ENCODE measurements around the gene THSD8.
"Not testable (repeated sequence)": the region's sequence is repeated elsewhere in the genome, so short reads cannot be mapped to it uniquely, and the experiment has no call there.

Gene THSD8

DNA sequence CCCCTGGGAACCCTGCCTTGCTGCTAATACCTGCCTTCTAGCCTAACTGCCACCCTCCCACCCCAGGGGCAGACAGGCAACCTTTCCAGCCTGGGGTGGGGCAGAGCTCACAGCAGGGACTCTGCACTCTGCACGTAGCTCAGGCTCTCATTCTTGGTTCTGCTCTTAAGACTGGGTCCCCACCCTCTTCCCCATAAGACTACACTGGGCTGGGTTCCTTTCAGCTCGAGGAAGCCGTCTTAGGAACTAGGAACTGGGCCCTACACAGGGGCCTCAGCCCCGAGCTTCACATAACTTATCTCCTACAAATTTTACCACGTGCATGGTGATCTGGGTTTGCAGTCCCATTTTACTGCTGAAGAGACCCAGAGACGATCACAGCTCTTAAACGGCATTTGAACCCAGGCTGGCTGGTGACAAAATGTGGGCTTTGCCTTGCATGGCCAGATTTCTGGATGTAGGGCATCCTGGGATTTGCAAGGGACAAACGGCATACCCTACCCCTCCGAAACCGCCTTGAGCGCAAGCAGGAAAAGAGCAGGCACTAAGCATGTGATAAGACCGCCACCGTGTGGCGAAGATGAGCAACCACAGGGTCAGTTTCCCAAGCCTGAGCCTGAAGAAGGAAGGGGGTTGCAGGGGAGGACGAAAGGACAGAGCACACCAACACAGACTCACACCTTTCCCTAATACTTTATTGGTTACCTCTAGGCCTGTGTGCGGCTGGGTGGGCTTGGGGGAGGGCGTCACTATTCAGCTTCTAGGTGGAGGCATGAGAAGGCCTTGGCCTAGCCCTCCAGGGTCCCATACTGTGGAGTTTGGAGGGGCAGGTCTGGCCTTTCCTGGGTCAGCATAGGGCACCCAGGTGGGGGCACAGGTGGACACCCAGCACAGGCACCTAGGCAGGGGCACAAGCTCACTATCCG, 5.5 kb upstream of the THSD8 start:
- TF ChIP-seq, protein P1, sequence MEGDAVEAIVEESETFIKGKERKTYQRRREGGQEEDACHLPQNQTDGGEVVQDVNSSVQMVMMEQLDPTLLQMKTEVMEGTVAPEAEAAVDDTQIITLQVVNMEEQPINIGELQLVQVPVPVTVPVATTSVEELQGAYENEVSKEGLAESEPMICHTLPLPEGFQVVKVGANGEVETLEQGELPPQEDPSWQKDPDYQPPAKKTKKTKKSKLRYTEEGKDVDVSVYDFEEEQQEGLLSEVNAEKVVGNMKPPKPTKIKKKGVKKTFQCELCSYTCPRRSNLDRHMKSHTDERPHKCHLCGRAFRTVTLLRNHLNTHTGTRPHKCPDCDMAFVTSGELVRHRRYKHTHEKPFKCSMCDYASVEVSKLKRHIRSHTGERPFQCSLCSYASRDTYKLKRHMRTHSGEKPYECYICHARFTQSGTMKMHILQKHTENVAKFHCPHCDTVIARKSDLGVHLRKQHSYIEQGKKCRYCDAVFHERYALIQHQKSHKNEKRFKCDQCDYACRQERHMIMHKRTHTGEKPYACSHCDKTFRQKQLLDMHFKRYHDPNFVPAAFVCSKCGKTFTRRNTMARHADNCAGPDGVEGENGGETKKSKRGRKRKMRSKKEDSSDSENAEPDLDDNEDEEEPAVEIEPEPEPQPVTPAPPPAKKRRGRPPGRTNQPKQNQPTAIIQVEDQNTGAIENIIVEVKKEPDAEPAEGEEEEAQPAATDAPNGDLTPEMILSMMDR (IDR thresholded peaks at IDR 0.05; ENCODE audit: low read depth, low read length), result peak; percentile 91
- peak; percentile 88 for DNase-seq (ENCODE audit: low read depth in 2 of 2)
- H3K4me3 ChIP-seq (replicated peaks in 1 of 2; ENCODE audit: low read depth in 2 of 2, low read length in 2 of 2), result no peak overlapping the region

DNA sequence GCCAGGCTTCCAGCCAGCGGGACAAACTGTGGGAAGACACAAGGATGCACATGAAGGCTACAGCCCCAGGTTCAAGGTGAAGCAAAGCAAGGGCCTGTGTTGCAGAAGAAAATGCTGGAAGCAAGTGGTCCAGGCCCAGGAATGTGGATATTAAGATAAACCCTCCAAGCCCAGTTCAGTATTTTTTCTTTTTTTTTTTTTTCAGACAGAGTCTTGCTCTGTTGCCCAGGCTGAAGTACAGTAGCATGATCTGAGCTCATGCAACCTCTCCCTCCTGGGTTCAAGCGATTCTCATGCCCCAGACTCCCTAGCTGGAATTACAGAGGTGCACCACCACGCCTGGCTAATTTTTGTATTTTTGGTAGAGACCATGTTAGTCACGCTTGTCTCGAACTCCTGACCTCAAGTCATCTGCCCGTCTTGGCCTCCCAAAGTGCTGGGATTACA, 4.7 kb upstream of the THSD8 start:
- TF ChIP-seq, protein P1 (IDR thresholded peaks at IDR 0.05; ENCODE audit: low read depth, low read length), result no peak
- no peak for DNase-seq (ENCODE audit: low read depth in 2 of 2)
- H3K4me3 ChIP-seq (replicated peaks in 1 of 2; ENCODE audit: low read depth in 2 of 2, low read length in 2 of 2), result no peak overlapping the region

DNA sequence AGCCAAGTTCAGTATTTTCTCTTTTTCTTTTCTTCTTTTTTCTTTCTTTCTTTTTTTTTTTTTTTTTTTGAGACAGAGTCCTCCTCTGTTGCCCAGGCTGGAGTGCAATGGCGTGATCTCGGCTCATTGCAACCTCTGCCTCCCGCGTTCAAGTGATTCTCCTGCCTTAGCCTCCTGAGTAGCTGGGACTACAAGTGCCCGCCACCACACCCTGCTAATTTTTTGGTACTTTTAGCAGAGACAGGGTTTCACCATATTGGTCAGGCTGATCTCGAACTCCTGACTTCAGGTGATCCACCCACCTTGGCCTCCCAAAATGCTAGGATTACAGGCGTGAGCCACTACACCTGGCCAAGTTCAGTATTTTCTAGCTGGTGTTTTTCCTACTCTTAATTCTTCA, 4.3 kb upstream of the THSD8 start:
- not testable (repeated sequence) for DNase-seq (ENCODE audit: low read depth in 2 of 2); H3K4me3 ChIP-seq (replicated peaks in 1 of 2; ENCODE audit: low read depth in 2 of 2, low read length in 2 of 2)

DNA sequence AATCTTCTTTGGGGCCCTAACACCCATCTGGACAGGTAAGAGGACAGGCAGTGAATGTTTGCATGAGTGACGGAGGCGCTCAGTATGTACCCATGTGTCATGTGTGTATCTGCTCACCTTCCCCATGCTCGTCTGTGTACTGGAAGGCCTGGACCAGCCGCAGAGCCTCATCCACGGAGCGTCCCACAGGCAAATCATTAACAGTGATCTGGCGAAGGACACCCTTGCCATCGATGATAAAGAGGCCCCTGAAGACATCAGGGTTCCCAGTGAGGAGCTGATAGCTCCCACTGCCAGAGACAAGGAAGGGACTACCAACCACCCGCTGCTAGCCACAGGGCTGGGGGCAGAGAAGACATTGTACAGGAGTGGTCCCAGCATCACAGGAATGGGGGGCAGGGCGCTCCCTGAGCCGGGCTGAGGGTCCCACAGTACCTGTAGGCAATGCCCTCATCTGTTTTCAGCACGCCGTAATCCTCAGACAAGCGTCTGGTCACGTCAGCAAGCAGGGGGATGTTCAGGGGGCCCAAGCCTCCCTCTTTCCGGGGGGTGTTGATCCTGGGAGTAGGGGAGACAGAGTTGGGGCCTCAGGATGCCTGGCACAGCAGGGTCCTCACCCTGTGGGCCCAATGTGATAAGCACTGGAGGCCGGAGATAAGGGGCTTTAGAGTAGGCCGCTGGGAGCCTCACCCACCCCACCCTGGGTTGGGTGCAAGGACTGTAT, 2.0 kb upstream of the THSD8 start:
- DNase-seq (ENCODE audit: low read depth in 2 of 2), result no peak
- TF ChIP-seq, protein P1 (IDR thresholded peaks at IDR 0.05; ENCODE audit: low read depth, low read length), result no peak
- no peak overlapping the region for H3K4me3 ChIP-seq (replicated peaks in 1 of 2; ENCODE audit: low read depth in 2 of 2, low read length in 2 of 2)

- peak overlapping the region in 1 of 2 donors; percentile 86 for H3K4me3 ChIP-seq (replicated peaks in 1 of 2; ENCODE audit: low read depth in 2 of 2, low read length in 2 of 2)
- TF ChIP-seq, protein P1 (IDR thresholded peaks at IDR 0.05; ENCODE audit: low read depth, low read length), result no peak
- DNase-seq (ENCODE audit: low read depth in 2 of 2), result no peak
Observed at GRCh38 chr19:12800466-12800770, 1.5 kb upstream of the THSD8 start.

DNA sequence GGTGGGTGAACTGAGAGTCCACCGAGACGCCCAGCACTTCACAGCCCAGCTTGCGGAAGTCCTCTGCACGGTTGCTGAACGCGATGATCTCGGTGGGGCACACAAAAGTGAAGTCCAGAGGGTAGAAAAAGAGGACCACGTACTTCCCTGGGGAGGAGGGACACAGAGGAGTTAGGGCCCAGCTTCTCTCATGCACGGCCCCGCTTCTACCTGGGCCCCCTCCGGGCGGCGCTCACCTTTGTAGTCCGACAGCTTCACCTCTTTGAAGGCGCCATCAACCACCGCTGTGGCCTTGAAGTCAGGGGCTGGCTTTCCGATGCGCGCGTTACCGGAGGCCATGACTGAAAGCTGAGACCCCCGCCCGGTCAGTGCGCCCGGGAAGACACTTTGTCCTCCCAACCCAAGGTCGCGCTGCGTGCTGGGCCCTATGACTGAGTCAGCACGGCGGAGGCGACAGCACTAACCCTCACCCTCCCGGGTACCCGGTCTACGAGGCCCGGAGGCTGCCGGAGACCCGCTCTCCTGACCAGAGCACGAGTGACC, 875 bp upstream of the THSD8 start:
- DNase-seq (ENCODE audit: low read depth in 2 of 2), result no peak
- TF ChIP-seq, protein P1 (IDR thresholded peaks at IDR 0.05; ENCODE audit: low read depth, low read length), result no peak
- H3K4me3 ChIP-seq (replicated peaks in 1 of 2; ENCODE audit: low read depth in 2 of 2, low read length in 2 of 2), result peak overlapping the region; percentile 86 to 93
